Measurements from ENCODE around the gene ADARB2. TPM values are rescaled to one million over a fixed set of nuclear protein-coding genes. Genes with fewer than 3 reads are reported as not detected.

The ADARB2 gene
- total and polyA plus RNA-seq, 10 of the 15 experiments (the other 5 are each of a cell fraction or from before 2014, with no cell fraction given), result 0.02 to 4.1 (median 0.76) TPM

- ChIA-PET RAD21 (ENCODE audit: unreplicated experiment) (no interaction called here), SMC1A (ENCODE audit: uncharacterized antibody, unreplicated experiment) (no interaction called here), POLR2A (no interaction called here), CTCF (interaction anchor here (0.9 kb wide), 1 partner anchor 12 kb away, joined by 3 read pairs; no protein-coding TSS in a partner anchor)
- H3K79me2 ChIP-seq (ENCODE audit: control insufficient read depth, insufficient read depth, low read length), result no peaks in the 10 kb centered on the region
- intact Hi-C loops (cut with micrococcal nuclease; ENCODE audit: unreplicated experiment), result no loop called here
- BruUV-seq (replicated peaks), result no TSS peak
- WGBS (ENCODE audit: insufficient coverage, insufficient replicate concordance, low lambda C conversion rate, missing lambda C conversion rate), result 30% methylated on average over 5 of the region's 5 CpGs
- TF ChIP-seq RBBP5 (conservative IDR thresholded peaks at IDR 0.05), result no peak
- TF ChIP-seq MAX (IDR thresholded peaks at IDR 0.05; ENCODE audit: low read depth, low read length), result no peak
- no peak for TF ChIP-seq E4F1 (IDR thresholded peaks at IDR 0.05; ENCODE audit: borderline replicate concordance, partially characterized antibody)
- TF ChIP-seq ZBTB33 (IDR thresholded peaks at IDR 0.05), result no peak
- no peak for TF ChIP-seq E2F8 (IDR thresholded peaks at IDR 0.05; ENCODE audit: low read depth, partially characterized antibody)
- TF ChIP-seq NRF1 (conservative IDR thresholded peaks at IDR 0.05; ENCODE audit: low read depth, low read length), result no peak
- no peak for TF ChIP-seq PRDM15 (CRISPR knock-in tag; IDR thresholded peaks at IDR 0.05)
- no peak for TF ChIP-seq CHD4 (IDR thresholded peaks at IDR 0.05)
- no peak for TF ChIP-seq KLF5 (IDR thresholded peaks at IDR 0.05; ENCODE audit: partially characterized antibody)
- TF ChIP-seq SPI1 (IDR thresholded peaks at IDR 0.05; ENCODE audit: borderline replicate concordance, insufficient read depth, low read depth, low read length), result no peak
- no peak overlapping the region for H3K4me2 ChIP-seq (ENCODE audit: control insufficient read depth, insufficient read depth)
- no peaks in the 10 kb centered on the region for H4K20me1 ChIP-seq (ENCODE audit: control insufficient read depth, insufficient read depth)
- no peak overlapping the region for H3K4me3 ChIP-seq
- H3K9ac ChIP-seq (ENCODE audit: control insufficient read depth, insufficient read depth, low read length), result no peak overlapping the region
- no peak overlapping the region for H2AFZ ChIP-seq (ENCODE audit: control insufficient read depth, low read depth, low read length)
- H3K9me3 ChIP-seq (replicated peaks; ENCODE audit: control insufficient read depth, insufficient read depth, low read length), result no peaks in the 10 kb centered on the region
- in situ Hi-C loops (cut with MboI), result no loop called here
- no peak overlapping the region for H3K27ac ChIP-seq (ENCODE audit: control insufficient read depth, insufficient read depth)
- no peaks in the 10 kb centered on the region for H3K36me3 ChIP-seq (ENCODE audit: control insufficient read depth in 2 of 2, insufficient read depth in 2 of 2, low read length in 1 of 2)
- no peak for ATAC-seq
- FAIRE-seq, result no peak
- H3K4me1 ChIP-seq (ENCODE audit: control insufficient read depth, insufficient read depth, low read length), result no peaks in the 10 kb centered on the region
- DNase-seq (ENCODE audit: low read depth, low spot score), result no peak
- H3K27me3 ChIP-seq (replicated peaks in 1 of 2; ENCODE audit: control insufficient read depth in 2 of 2, insufficient read depth in 2 of 2, low read length in 1 of 2), result no peaks in the 10 kb centered on the region
Observed at GRCh38 chr10:1381339-1381738, 356.0 kb downstream of the ADARB2 start.

All from GM12878 (cell line).